Natural killer cell (primary cell): ENCODE data around the gene WNT1. TPM values are rescaled to one million over a fixed set of nuclear protein-coding genes. Genes with fewer than 3 reads are reported as not detected.

ENCODE experiments used
- ATAC-seq, 3 donors: fragments of 150-1000 bp in 2 of 3; fragments of 200-7000 bp in 1 of 3; cut with Tn5 transposase; 1 replicate in 1 of 3; 2 replicates in 2 of 3; pipeline ENCODE4 v1.10.0; 2021; ENCODE audit warnings: mild to moderate bottlenecking in 2 of 3, moderate library complexity in 2 of 3
- DNase-seq, 2 donors: peaks; one replicate each; pipeline versions ENCODE4 v3.0.0 to v3.0.0-alpha.2; 2013 to 2021; ENCODE audit warnings: mixed read lengths in 1 of 2
- H3K27ac ChIP-seq: one replicate; pipeline ENCODE4 v1.5.1; 2013; ENCODE audit warnings: mild to moderate bottlenecking, low read length
- H3K27me3 ChIP-seq: one replicate; pipeline ENCODE4 v1.6.1; 2013; ENCODE audit warnings: low read length; ENCODE audit not compliant: control insufficient read depth, insufficient read depth
- H3K36me3 ChIP-seq: one replicate; pipeline ENCODE4 v1.6.1; 2013; ENCODE audit warnings: low read length; ENCODE audit not compliant: control insufficient read depth, insufficient read depth
- H3K4me1 ChIP-seq: one replicate; pipeline ENCODE4 v1.6.1; 2013; ENCODE audit warnings: low read length; ENCODE audit not compliant: control insufficient read depth, insufficient read depth
- H3K4me3 ChIP-seq: one replicate; pipeline ENCODE4 v1.5.1; 2013; ENCODE audit warnings: low read length
- H3K9me3 ChIP-seq: one replicate; pipeline ENCODE4 v1.6.1; 2013; ENCODE audit warnings: low read length; ENCODE audit not compliant: control insufficient read depth, insufficient read depth
- H3K27ac Mint-ChIP-seq, 2 donors: one replicate each; pipeline ENCODE4 v1.8.0; 2022; ENCODE audit warnings: mild to moderate bottlenecking in 2 of 2, mixed read lengths in 2 of 2, moderate library complexity in 1 of 2
- H3K27me3 Mint-ChIP-seq, 2 donors: one replicate each; pipeline ENCODE4 v1.8.0; 2022; ENCODE audit warnings: low read depth in 2 of 2, mixed read lengths in 2 of 2
- H3K36me3 Mint-ChIP-seq: one replicate; pipeline ENCODE4 v1.8.0; 2022; ENCODE audit warnings: mixed read lengths
- H3K4me1 Mint-ChIP-seq, 2 donors: one replicate each; pipeline ENCODE4 v1.8.0; 2022; ENCODE audit warnings: mixed read lengths in 2 of 2
- H3K4me3 Mint-ChIP-seq: one replicate; pipeline ENCODE4 v1.8.0; 2022; ENCODE audit warnings: mild to moderate bottlenecking, moderate library complexity, mixed read lengths
- H3K9me3 Mint-ChIP-seq, 2 donors: one replicate each; pipeline ENCODE4 v1.8.0; 2022; ENCODE audit warnings: mixed read lengths in 2 of 2
- WGBS: methylation state at CpG from one replicate; pipeline ENCODE4 v1.1.7; 2013; ENCODE audit warnings: missing lambda C conversion rate; ENCODE audit not compliant: insufficient coverage; 5-methylcytosine and 5-hydroxymethylcytosine counted together
- intact Hi-C: fragments of 100-400 bp; cut with micrococcal nuclease; formaldehyde crosslinking; loops from one replicate; pipeline ENCODE4 v1.14.2; 2022
- total RNA-seq, 4 donors: library from RNA; stranded (reverse); fragments of 120-200 nt in 1 of 4; gene quantifications; one replicate each; pipeline versions ENCODE4 v1.2.3 to v1.2.4, GENCODE V29; 2013 to 2022
- TF ChIP-seq, protein P1 (sequence below): fragments of 200-600 bp; IDR thresholded peaks from one replicate; pipeline ENCODE4 v1.8.0; 2022; ENCODE audit warnings: antibody characterized with exemption

Gene WNT1
- total RNA-seq, 3 donors from 2014 or later (not counting 1 experiment from before 2014, with no cell fraction given), result 1.1 to 2.0 (median 1.7) TPM

DNA sequence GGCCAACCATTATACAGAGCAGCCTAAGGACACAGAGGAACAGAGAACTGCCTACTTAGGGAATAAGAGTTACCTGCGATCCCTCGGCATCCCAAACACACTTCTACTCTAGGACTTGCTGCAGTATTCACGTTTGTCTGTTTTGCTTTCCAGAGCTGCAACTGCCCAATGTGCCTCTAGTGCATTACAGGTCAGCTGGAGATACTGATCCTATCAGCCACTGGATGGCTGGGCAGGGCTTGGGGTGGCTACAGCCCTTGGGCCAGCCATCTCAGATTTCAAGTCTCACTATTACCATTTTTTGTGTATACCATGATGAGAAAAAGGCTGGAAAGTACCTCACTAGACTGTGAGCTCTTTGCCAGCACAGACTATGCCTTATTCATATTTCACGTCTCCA, 25.4 kb upstream of the WNT1 start:
- Histone ChIP-seq H3K4me3 (no peak overlapping the region), H3K9me3 (no peaks in the 10 kb centered on the region), H3K4me1 (peaks cover 15% of the 10 kb centered on the region), H3K27me3 (no peaks in the 10 kb centered on the region), H3K36me3 (peaks cover 6% of the 10 kb centered on the region), H3K27ac (no peak overlapping the region)
- Mint-ChIP-seq H3K36me3 (no peaks in the 10 kb centered on the region), H3K27me3 (no peaks in the 10 kb centered on the region), H3K27ac (no peak overlapping the region), H3K9me3 (no peaks in the 10 kb centered on the region), H3K4me1 (peaks cover 41 to 46% of the 10 kb centered on the region in 2 donors), H3K4me3 (no peak overlapping the region)
- 93% methylated on average over 4 of the region's 4 CpGs for WGBS
- ATAC-seq (no peak), DNase-seq (no peak)
- intact Hi-C loops, result no loop called here
- TF ChIP-seq, protein P1, sequence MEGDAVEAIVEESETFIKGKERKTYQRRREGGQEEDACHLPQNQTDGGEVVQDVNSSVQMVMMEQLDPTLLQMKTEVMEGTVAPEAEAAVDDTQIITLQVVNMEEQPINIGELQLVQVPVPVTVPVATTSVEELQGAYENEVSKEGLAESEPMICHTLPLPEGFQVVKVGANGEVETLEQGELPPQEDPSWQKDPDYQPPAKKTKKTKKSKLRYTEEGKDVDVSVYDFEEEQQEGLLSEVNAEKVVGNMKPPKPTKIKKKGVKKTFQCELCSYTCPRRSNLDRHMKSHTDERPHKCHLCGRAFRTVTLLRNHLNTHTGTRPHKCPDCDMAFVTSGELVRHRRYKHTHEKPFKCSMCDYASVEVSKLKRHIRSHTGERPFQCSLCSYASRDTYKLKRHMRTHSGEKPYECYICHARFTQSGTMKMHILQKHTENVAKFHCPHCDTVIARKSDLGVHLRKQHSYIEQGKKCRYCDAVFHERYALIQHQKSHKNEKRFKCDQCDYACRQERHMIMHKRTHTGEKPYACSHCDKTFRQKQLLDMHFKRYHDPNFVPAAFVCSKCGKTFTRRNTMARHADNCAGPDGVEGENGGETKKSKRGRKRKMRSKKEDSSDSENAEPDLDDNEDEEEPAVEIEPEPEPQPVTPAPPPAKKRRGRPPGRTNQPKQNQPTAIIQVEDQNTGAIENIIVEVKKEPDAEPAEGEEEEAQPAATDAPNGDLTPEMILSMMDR, result no peak

DNA sequence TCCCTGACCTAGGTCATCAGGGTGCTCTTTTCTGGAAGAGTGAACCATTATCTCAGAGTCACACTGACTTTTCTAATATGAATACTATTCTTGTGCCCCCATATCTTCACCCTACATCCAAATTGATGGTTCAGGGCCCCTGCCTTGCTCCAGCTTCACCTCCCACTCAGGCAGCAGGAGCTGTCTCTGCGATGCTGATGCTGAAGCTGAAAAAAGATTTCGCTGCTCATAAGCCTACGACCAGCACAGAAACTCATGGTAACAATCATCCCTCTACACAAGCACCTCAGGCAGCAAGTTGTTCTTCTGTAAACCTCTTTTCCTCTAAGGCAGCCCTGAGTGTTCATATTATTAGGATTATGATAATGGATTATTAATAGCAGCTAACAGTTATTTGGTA, 24.1 kb upstream of the WNT1 start:
- ATAC-seq (no peak), DNase-seq (no peak)
- Histone ChIP-seq H3K9me3 (no peaks in the 10 kb centered on the region), H3K27ac (no peak overlapping the region), H3K27me3 (no peaks in the 10 kb centered on the region), H3K4me3 (no peak overlapping the region), H3K36me3 (peaks cover 4% of the 10 kb centered on the region), H3K4me1 (peaks cover 17% of the 10 kb centered on the region)
- 94% methylated on average over 3 of the region's 3 CpGs for WGBS
- TF ChIP-seq, protein P1, result no peak
- peak overlapping the region in 1 of 2 donors; percentile 73 for H3K27ac Mint-ChIP-seq
- peaks cover 44 to 45% of the 10 kb centered on the region in 2 donors for H3K4me1 Mint-ChIP-seq
- no peak overlapping the region for H3K4me3 Mint-ChIP-seq
- H3K9me3 Mint-ChIP-seq, result no peaks in the 10 kb centered on the region
- no peaks in the 10 kb centered on the region for H3K36me3 Mint-ChIP-seq
- intact Hi-C loops, result no loop called here
- H3K27me3 Mint-ChIP-seq, result no peaks in the 10 kb centered on the region

DNA sequence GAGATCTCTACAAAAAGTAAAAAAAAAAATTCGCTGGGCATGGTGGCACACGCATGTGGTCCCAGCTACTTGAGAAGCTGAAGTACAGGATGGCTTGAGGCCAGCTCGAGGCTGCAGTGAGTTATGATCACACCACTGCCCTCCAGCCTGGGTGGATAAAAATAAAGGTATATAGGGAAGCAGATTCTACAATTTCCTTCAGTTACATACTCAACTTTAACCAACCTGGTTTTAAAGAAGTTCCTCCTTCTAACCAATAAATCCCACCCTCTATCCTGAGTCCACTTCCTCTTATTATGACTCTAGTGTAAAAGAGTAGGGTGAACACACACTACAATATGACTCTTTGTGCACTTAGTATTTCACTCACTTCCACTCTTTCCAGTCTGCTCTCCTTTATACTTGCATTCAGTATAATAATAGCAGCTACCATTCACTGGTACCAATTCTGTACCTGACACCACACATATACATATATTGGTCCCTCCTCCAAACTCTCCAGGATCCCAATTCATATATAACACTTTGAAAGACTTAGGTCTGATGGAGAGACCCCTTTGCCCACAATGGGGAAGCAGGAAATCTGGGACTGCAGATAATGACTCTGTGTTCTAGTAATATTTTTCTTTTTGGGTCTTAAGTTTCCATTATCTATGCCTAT, 23.2 kb upstream of the WNT1 start:
- 44% methylated on average over 3 of the region's 3 CpGs for WGBS
- intact Hi-C loops, result no loop called here
- H3K27me3 ChIP-seq, result no peaks in the 10 kb centered on the region
- DNase-seq, result no peak
- H3K4me1 Mint-ChIP-seq, result peaks cover 44 to 45% of the 10 kb centered on the region in 2 donors
- no peaks in the 10 kb centered on the region for H3K36me3 Mint-ChIP-seq
- H3K9me3 ChIP-seq, result no peaks in the 10 kb centered on the region
- no peak overlapping the region for H3K27ac ChIP-seq
- ATAC-seq, result no peak
- H3K27me3 Mint-ChIP-seq, result peaks cover 0 to 3% of the 10 kb centered on the region in 2 donors
- peaks cover 17% of the 10 kb centered on the region for H3K4me1 ChIP-seq
- no peaks in the 10 kb centered on the region for H3K9me3 Mint-ChIP-seq
- no peak overlapping the region for H3K4me3 ChIP-seq
- peaks cover 4% of the 10 kb centered on the region for H3K36me3 ChIP-seq
- peak overlapping the region; percentile 90 for H3K4me3 Mint-ChIP-seq
- TF ChIP-seq, protein P1, result no peak
- peak overlapping the region; percentile 73 to 97 for H3K27ac Mint-ChIP-seq
